ENCODE results near the gene FAM222B. TPM values are rescaled to one million over a fixed set of nuclear protein-coding genes. Genes with fewer than 3 reads are reported as not detected.

FAM222B gene
- total RNA-seq, 1 donor from 2014 or later, result 21.0 TPM

GRCh38 chr17:28756049-28756804, 86.4 kb downstream of the FAM222B start:
- H3K36me3 Mint-ChIP-seq (ENCODE audit: low read depth), result peaks cover 14% of the 10 kb centered on the region
- peaks cover 13% of the 10 kb centered on the region for H3K4me1 Mint-ChIP-seq (ENCODE audit: low read depth)
- H3K4me3 Mint-ChIP-seq (ENCODE audit: unreplicated experiment), result no peak overlapping the region
- no peak for DNase-seq (ENCODE audit: low spot score)
- H3K27ac Mint-ChIP-seq (ENCODE audit: unreplicated experiment), result peak overlapping the region; percentile 59
- TF ChIP-seq, protein P1, sequence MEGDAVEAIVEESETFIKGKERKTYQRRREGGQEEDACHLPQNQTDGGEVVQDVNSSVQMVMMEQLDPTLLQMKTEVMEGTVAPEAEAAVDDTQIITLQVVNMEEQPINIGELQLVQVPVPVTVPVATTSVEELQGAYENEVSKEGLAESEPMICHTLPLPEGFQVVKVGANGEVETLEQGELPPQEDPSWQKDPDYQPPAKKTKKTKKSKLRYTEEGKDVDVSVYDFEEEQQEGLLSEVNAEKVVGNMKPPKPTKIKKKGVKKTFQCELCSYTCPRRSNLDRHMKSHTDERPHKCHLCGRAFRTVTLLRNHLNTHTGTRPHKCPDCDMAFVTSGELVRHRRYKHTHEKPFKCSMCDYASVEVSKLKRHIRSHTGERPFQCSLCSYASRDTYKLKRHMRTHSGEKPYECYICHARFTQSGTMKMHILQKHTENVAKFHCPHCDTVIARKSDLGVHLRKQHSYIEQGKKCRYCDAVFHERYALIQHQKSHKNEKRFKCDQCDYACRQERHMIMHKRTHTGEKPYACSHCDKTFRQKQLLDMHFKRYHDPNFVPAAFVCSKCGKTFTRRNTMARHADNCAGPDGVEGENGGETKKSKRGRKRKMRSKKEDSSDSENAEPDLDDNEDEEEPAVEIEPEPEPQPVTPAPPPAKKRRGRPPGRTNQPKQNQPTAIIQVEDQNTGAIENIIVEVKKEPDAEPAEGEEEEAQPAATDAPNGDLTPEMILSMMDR (IDR thresholded peaks at IDR 0.05), result no peak
- no peaks in the 10 kb centered on the region for H3K9me3 Mint-ChIP-seq (ENCODE audit: low read depth)
- H3K27me3 Mint-ChIP-seq (ENCODE audit: low read depth), result no peaks in the 10 kb centered on the region

DNA sequence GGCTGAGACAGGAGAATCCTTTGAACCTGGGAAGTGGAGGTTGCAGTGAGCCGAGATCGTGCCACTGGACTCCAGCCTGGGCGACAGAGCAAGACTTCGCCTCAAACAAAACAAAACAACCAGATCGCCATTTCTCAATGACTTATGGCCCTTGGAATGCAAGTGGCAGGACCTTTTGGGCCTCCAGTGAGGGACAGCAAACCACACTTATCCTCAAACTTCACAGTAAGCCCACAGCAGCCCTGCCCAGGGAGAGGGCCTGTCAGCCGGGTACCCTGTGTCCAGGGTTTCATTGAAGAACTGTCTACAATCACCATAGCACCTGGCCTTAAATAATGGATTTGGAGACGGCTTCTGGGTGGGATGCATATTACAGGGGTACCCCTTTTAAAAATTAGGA, 87.1 kb downstream of the FAM222B start:
- Mint-ChIP-seq H3K9me3 (ENCODE audit: low read depth) (no peaks in the 10 kb centered on the region), H3K36me3 (ENCODE audit: low read depth) (peaks cover 14% of the 10 kb centered on the region), H3K27me3 (ENCODE audit: low read depth) (no peaks in the 10 kb centered on the region), H3K27ac (ENCODE audit: unreplicated experiment) (no peak overlapping the region), H3K4me3 (ENCODE audit: unreplicated experiment) (no peak overlapping the region), H3K4me1 (ENCODE audit: low read depth) (peaks cover 6% of the 10 kb centered on the region)
- no peak for DNase-seq (ENCODE audit: low spot score)
- TF ChIP-seq, protein P1 (IDR thresholded peaks at IDR 0.05), result no peak

- H3K4me1 Mint-ChIP-seq (ENCODE audit: low read depth), result peaks cover 16% of the 10 kb centered on the region
- no peak overlapping the region for H3K27ac Mint-ChIP-seq (ENCODE audit: unreplicated experiment)
- H3K36me3 Mint-ChIP-seq (ENCODE audit: low read depth), result peaks cover 8% of the 10 kb centered on the region
- H3K9me3 Mint-ChIP-seq (ENCODE audit: low read depth), result no peaks in the 10 kb centered on the region
- TF ChIP-seq, protein P1 (IDR thresholded peaks at IDR 0.05), result no peak
- peak; percentile 21 for DNase-seq (ENCODE audit: low spot score)
- no peaks in the 10 kb centered on the region for H3K27me3 Mint-ChIP-seq (ENCODE audit: low read depth)
- no peak overlapping the region for H3K4me3 Mint-ChIP-seq (ENCODE audit: unreplicated experiment)
These were observed 90.8 kb downstream of the FAM222B start for GRCh38 chr17:28751600-28752366.

GRCh38 chr17:28750178-28751047, 92.2 kb downstream of the FAM222B start:
- no peak overlapping the region for H3K4me3 Mint-ChIP-seq (ENCODE audit: unreplicated experiment)
- H3K4me1 Mint-ChIP-seq (ENCODE audit: low read depth), result peaks cover 26% of the 10 kb centered on the region
- peak overlapping the region; percentile 41 for H3K27ac Mint-ChIP-seq (ENCODE audit: unreplicated experiment)
- H3K36me3 Mint-ChIP-seq (ENCODE audit: low read depth), result peaks cover 8% of the 10 kb centered on the region
- H3K27me3 Mint-ChIP-seq (ENCODE audit: low read depth), result no peaks in the 10 kb centered on the region
- DNase-seq (ENCODE audit: low spot score), result peak; percentile 94
- H3K9me3 Mint-ChIP-seq (ENCODE audit: low read depth), result no peaks in the 10 kb centered on the region
- TF ChIP-seq, protein P1 (IDR thresholded peaks at IDR 0.05), result peak; percentile 98
